H9 (cell line): ENCODE results near the gene CTDSPL. TPM values are rescaled to one million over a fixed set of nuclear protein-coding genes. Genes with fewer than 3 reads are reported as not detected.
A peak's percentile ranks its signal among the peaks of the same experiment; 100 is the strongest.

Experiments
- DNase-seq: peaks from one replicate; pipeline ENCODE4 v3.0.0-alpha.2; 2017
- H2AFZ ChIP-seq: one replicate; pipeline ENCODE4 v1.6.1; 2013; ENCODE audit warnings: mild to moderate bottlenecking, low read length, control low read depth, moderate library complexity
- H2AK5ac ChIP-seq: 2 replicates; pipeline ENCODE4 v1.6.1; 2013; ENCODE audit warnings: low read length, control low read depth, mixed read lengths; ENCODE audit not compliant: insufficient read length
- H2BK120ac ChIP-seq: one replicate; pipeline ENCODE4 v1.6.1; 2013; ENCODE audit warnings: low read depth, mild to moderate bottlenecking, low read length, control low read depth, inconsistent platforms; ENCODE audit not compliant: poor library complexity, severe bottlenecking
- H2BK12ac ChIP-seq: 2 replicates; pipeline ENCODE4 v1.6.1; 2013; ENCODE audit warnings: low read length, control low read depth, mixed read lengths, low read depth; ENCODE audit not compliant: insufficient read length
- H2BK15ac ChIP-seq: 2 replicates; pipeline ENCODE4 v1.6.1; 2013; ENCODE audit warnings: low read depth, low read length, control low read depth
- H2BK20ac ChIP-seq: one replicate; pipeline ENCODE4 v1.6.1; 2013; ENCODE audit warnings: low read depth, mild to moderate bottlenecking, low read length, control low read depth, inconsistent platforms; ENCODE audit not compliant: poor library complexity, severe bottlenecking
- H2BK5ac ChIP-seq: 2 replicates; pipeline ENCODE4 v1.6.1; 2013; ENCODE audit warnings: low read length, control low read depth, mixed read lengths; ENCODE audit not compliant: insufficient read length
- H3K14ac ChIP-seq: 2 replicates; pipeline ENCODE4 v1.6.1; 2013; ENCODE audit warnings: low read length, control low read depth; ENCODE audit not compliant: insufficient read depth
- H3K18ac ChIP-seq: 2 replicates; pipeline ENCODE4 v1.6.1; 2013; ENCODE audit warnings: low read depth, mild to moderate bottlenecking, mixed read lengths, low read length, control low read depth; ENCODE audit not compliant: insufficient read length
- H3K23ac ChIP-seq: 2 replicates; pipeline ENCODE4 v1.6.1; 2013; ENCODE audit warnings: low read length, control low read depth, mixed read lengths, low read depth; ENCODE audit not compliant: insufficient read length
- H3K23me2 ChIP-seq: 2 replicates; pipeline ENCODE4 v1.6.1; 2013; ENCODE audit warnings: low read depth, mild to moderate bottlenecking, mixed read lengths, low read length, control low read depth; ENCODE audit not compliant: insufficient read length, poor library complexity, severe bottlenecking
- H3K27ac ChIP-seq: 2 replicates; pipeline ENCODE4 v1.5.1; 2013; ENCODE audit warnings: low read length, control low read depth, mixed read lengths, low read depth; ENCODE audit not compliant: insufficient read length
- H3K27me3 ChIP-seq: 2 replicates; pipeline ENCODE4 v1.6.1; 2013; ENCODE audit warnings: low read length, control low read depth, inconsistent platforms; ENCODE audit not compliant: insufficient read depth
- H3K4ac ChIP-seq: 2 replicates; pipeline ENCODE4 v1.6.1; 2013; ENCODE audit warnings: low read depth, mild to moderate bottlenecking, control low read depth, inconsistent platforms, low read length, moderate library complexity
- H3K4me1 ChIP-seq: 2 replicates; pipeline ENCODE4 v1.6.1; 2013; ENCODE audit warnings: low read length, control low read depth, inconsistent platforms; ENCODE audit not compliant: insufficient read depth
- H3K4me2 ChIP-seq: 2 replicates; pipeline ENCODE4 v1.6.1; 2013; ENCODE audit warnings: low read length, control low read depth, mixed read lengths; ENCODE audit not compliant: insufficient read length, insufficient read depth
- H3K56ac ChIP-seq: 2 replicates; pipeline ENCODE4 v1.6.1; 2013; ENCODE audit warnings: low read depth, mild to moderate bottlenecking, mixed read lengths, low read length, control low read depth; ENCODE audit not compliant: insufficient read length
- H3K79me1 ChIP-seq: 2 replicates; pipeline ENCODE4 v1.6.1; 2013; ENCODE audit warnings: low read depth, mild to moderate bottlenecking, moderate library complexity, low read length, control low read depth, inconsistent platforms; ENCODE audit not compliant: insufficient read depth, poor library complexity, severe bottlenecking
- H3K79me2 ChIP-seq: 2 replicates; pipeline ENCODE4 v1.6.1; 2013; ENCODE audit warnings: low read length, control low read depth, inconsistent platforms; ENCODE audit not compliant: insufficient read depth
- H3K9ac ChIP-seq: 2 replicates; pipeline ENCODE4 v1.6.1; 2013; ENCODE audit warnings: low read length, control low read depth, mixed read lengths; ENCODE audit not compliant: insufficient read length; ENCODE audit errors: extremely low read depth
- H3K9me3 ChIP-seq: one replicate; pipeline ENCODE4 v1.6.1; 2013; ENCODE audit warnings: low read depth, low read length, inconsistent platforms; ENCODE audit not compliant: control insufficient read depth
- H3T11ph ChIP-seq: one replicate; pipeline ENCODE4 v1.6.1; 2013; ENCODE audit warnings: mild to moderate bottlenecking, low read length, control low read depth, inconsistent platforms
- H4K20me1 ChIP-seq: one replicate; pipeline ENCODE4 v1.6.1; 2013; ENCODE audit not compliant: control insufficient read depth, insufficient read length, insufficient read depth
- H4K5ac ChIP-seq: 2 replicates; pipeline ENCODE4 v1.6.1; 2013; ENCODE audit warnings: low read depth, mild to moderate bottlenecking, mixed read lengths, low read length, control low read depth; ENCODE audit not compliant: insufficient read length
- H4K8ac ChIP-seq: replicated peaks from 2 replicates; pipeline ENCODE4 v1.6.1; 2013; ENCODE audit warnings: low read length, control low read depth, mixed read lengths, low read depth; ENCODE audit not compliant: insufficient read length
- H4K91ac ChIP-seq: 2 replicates; pipeline ENCODE4 v1.6.1; 2013; ENCODE audit warnings: low read depth, mild to moderate bottlenecking, moderate library complexity, mixed read lengths, low read length, control low read depth; ENCODE audit not compliant: insufficient read length
- H3K27ac Mint-ChIP-seq, 3 experiments: 2 replicates in 2 of 3; 3 replicates in 1 of 3; pipeline ENCODE4 v1.8.0; 2020 to 2021; ENCODE audit warnings: mixed read lengths in 3 of 3, mild to moderate bottlenecking in 1 of 3, moderate library complexity in 1 of 3
- H3K27me3 Mint-ChIP-seq: 2 replicates; pipeline ENCODE4 v1.8.0; 2021; ENCODE audit warnings: low read depth, mild to moderate bottlenecking, moderate library complexity, mixed read lengths
- H3K36me3 Mint-ChIP-seq, 3 experiments: 2 replicates in 2 of 3; 3 replicates in 1 of 3; pipeline ENCODE4 v1.8.0; 2020 to 2021; ENCODE audit warnings: low read depth in 3 of 3, mixed read lengths in 3 of 3; ENCODE audit not compliant: insufficient read depth in 1 of 3
- H3K4me1 Mint-ChIP-seq, 2 experiments: 2 replicates each; pipeline ENCODE4 v1.8.0; 2020; ENCODE audit warnings: mixed read lengths in 2 of 2
- H3K4me3 Mint-ChIP-seq, 2 experiments: 2 replicates in 1 of 2; 3 replicates in 1 of 2; pipeline ENCODE4 v1.8.0; 2020 to 2021; ENCODE audit warnings: mild to moderate bottlenecking in 2 of 2, mixed read lengths in 2 of 2, moderate library complexity in 1 of 2
- H3K9me3 Mint-ChIP-seq, 2 experiments: 2 replicates in 1 of 2; 3 replicates in 1 of 2; pipeline ENCODE4 v1.8.0; 2020; ENCODE audit warnings: mild to moderate bottlenecking in 2 of 2, mixed read lengths in 2 of 2, moderate library complexity in 1 of 2
- WGBS: extraction: QIAGEN DNeasy Blood & Tissue Kit; methylation state at CpG from one replicate; pipeline ENCODE4 v1.1.7; 2013; ENCODE audit warnings: missing lambda C conversion rate, low lambda C conversion rate, mixed read lengths; ENCODE audit not compliant: insufficient read length; ENCODE audit errors: extremely low coverage; 5-methylcytosine and 5-hydroxymethylcytosine counted together
- total RNA-seq: library from RNA; stranded (reverse); gene quantifications from 2 replicates; pipeline ENCODE4 v1.2.1, GENCODE V29; 2021
- TF ChIP-seq, protein P1 (sequence below): fragments of 200-600 bp; sonication (generic); conservative IDR thresholded peaks from 3 replicates; pipeline ENCODE4 v1.8.0; 2021; ENCODE audit warnings: antibody characterized with exemption, mild to moderate bottlenecking

CTDSPL gene
- total RNA-seq, 1 experiment from 2014 or later: 20.8 TPM

DNA sequence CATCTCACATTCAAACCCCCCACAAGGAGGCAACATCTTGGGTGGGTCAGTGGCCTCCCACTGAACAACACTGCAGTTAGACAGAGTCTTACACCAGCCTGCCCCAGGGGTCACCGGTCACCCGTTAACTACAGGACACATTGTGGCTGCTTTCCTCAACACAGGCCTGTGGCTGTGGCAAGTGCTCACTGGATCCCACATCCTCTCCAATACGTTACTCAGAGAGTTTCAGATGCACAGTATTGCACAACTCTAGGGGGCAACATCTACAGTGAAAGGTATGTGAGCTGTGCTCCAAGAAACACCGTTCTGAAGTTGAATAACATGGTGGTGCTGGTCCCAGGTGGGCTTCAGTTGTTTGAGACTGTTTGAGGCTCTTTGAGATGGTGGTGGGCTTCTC is 41.0 kb downstream of the CTDSPL start:
- no peak overlapping the region for H3K4me3 Mint-ChIP-seq
- H2AK5ac ChIP-seq: no peak overlapping the region
- H2BK5ac ChIP-seq: no peak overlapping the region

More for the DNA sequence above, 41.0 kb downstream of the CTDSPL start:
- Histone ChIP-seq H3T11ph (no peak overlapping the region), H2AFZ (no peak overlapping the region), H3K27ac (no peak overlapping the region), H2BK20ac (no peak overlapping the region), H4K8ac (no peak overlapping the region), H2BK12ac (no peak overlapping the region), H4K91ac (no peak overlapping the region), H3K9ac (no peak overlapping the region), H3K4ac (no peak overlapping the region), H3K14ac (no peak overlapping the region), H3K4me2 (no peak overlapping the region), H3K23ac (no peak overlapping the region), H3K56ac (no peak overlapping the region), H3K79me2 (0 out of 2 replicates have a peak, but pooled peaks cover 2% of the 10 kb centered on the region), H3K27me3 (no peaks in the 10 kb centered on the region), H3K23me2 (no peaks in the 10 kb centered on the region), H3K4me1 (peaks cover 9% of the 10 kb centered on the region), H4K20me1 (no peaks in the 10 kb centered on the region), H3K79me1 (no peaks in the 10 kb centered on the region), H2BK120ac (no peak overlapping the region), H3K9me3 (no peaks in the 10 kb centered on the region), H2BK15ac (no peak overlapping the region), H3K18ac (no peak overlapping the region), H4K5ac (no peak overlapping the region)
- Mint-ChIP-seq H3K27me3 (no peaks in the 10 kb centered on the region), H3K9me3 (no peaks in the 10 kb centered on the region), H3K36me3 (no peaks in the 10 kb centered on the region; a peak in 1 of 7 replicates), H3K27ac (peak overlapping the region in 1 of 3 experiments; percentile 58; a peak in 1 of 7 replicates), H3K4me1 (peaks cover 41 to 44% of the 10 kb centered on the region in 2 experiments)
- WGBS: no CpG with 5 or more reads among the region's 4 CpGs
- DNase-seq: no peak
- TF ChIP-seq, protein P1, sequence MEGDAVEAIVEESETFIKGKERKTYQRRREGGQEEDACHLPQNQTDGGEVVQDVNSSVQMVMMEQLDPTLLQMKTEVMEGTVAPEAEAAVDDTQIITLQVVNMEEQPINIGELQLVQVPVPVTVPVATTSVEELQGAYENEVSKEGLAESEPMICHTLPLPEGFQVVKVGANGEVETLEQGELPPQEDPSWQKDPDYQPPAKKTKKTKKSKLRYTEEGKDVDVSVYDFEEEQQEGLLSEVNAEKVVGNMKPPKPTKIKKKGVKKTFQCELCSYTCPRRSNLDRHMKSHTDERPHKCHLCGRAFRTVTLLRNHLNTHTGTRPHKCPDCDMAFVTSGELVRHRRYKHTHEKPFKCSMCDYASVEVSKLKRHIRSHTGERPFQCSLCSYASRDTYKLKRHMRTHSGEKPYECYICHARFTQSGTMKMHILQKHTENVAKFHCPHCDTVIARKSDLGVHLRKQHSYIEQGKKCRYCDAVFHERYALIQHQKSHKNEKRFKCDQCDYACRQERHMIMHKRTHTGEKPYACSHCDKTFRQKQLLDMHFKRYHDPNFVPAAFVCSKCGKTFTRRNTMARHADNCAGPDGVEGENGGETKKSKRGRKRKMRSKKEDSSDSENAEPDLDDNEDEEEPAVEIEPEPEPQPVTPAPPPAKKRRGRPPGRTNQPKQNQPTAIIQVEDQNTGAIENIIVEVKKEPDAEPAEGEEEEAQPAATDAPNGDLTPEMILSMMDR: no peak
